DOHH2 (cell line): ENCODE data around the gene AASDHPPT.
A peak's percentile ranks its signal among the peaks of the same experiment; 100 is the strongest.

ENCODE experiments used
- H3F3A ChIP-seq: fragments of 200-600 bp; sonication (generic), shearing (Covaris generic); 2 replicates; pipeline ENCODE4 v1.6.0; 2016; ENCODE audit warnings: antibody characterized with exemption, mild to moderate bottlenecking; ENCODE audit not compliant: control insufficient read depth, insufficient read depth
- H3K27ac ChIP-seq: fragments of 200-600 bp; sonication (generic); 2 replicates; pipeline ENCODE4 v1.5.1; 2014; ENCODE audit warnings: low read depth, mild to moderate bottlenecking, low read length, moderate library complexity
- H3K27me3 ChIP-seq: fragments of 200-600 bp; sonication (generic); 2 replicates; pipeline ENCODE4 v1.6.1; 2014; ENCODE audit warnings: mild to moderate bottlenecking, low read length, mixed read lengths; ENCODE audit not compliant: control insufficient read depth
- H3K36me3 ChIP-seq: fragments of 200-600 bp; sonication (generic); 2 replicates; pipeline ENCODE4 v1.6.1; 2014; ENCODE audit warnings: mild to moderate bottlenecking, low read length, moderate library complexity, mixed read lengths; ENCODE audit not compliant: control insufficient read depth
- H3K4me1 ChIP-seq: fragments of 200-600 bp; sonication (generic); 2 replicates; pipeline ENCODE4 v1.6.1; 2014; ENCODE audit warnings: mild to moderate bottlenecking, low read length, mixed read lengths; ENCODE audit not compliant: control insufficient read depth
- H3K4me2 ChIP-seq: fragments of 200-600 bp; sonication (generic); 2 replicates; pipeline ENCODE4 v1.6.0; 2014; ENCODE audit warnings: mild to moderate bottlenecking, low read length, moderate library complexity
- H3K4me3 ChIP-seq: fragments of 200-600 bp; sonication (generic); 2 replicates; pipeline ENCODE4 v1.5.1; 2014; ENCODE audit warnings: mild to moderate bottlenecking, low read length, mixed read lengths
- H3K79me2 ChIP-seq: fragments of 200-600 bp; sonication (generic); 2 replicates; pipeline ENCODE4 v1.6.1; 2014; ENCODE audit warnings: mild to moderate bottlenecking, low read length, mixed read lengths; ENCODE audit not compliant: control insufficient read depth
- H3K9me2 ChIP-seq: fragments of 200-600 bp; sonication (generic); replicated peaks from 2 replicates; pipeline ENCODE4 v1.6.1; 2014; ENCODE audit warnings: mild to moderate bottlenecking, low read length, mixed read lengths; ENCODE audit not compliant: control insufficient read depth
- H3K9me3 ChIP-seq: fragments of 200-600 bp; sonication (generic); 2 replicates; pipeline ENCODE4 v1.6.1; 2014; ENCODE audit warnings: antibody characterized with exemption, low read length, mixed read lengths; ENCODE audit not compliant: control insufficient read depth, insufficient read depth
- H4K20me1 ChIP-seq: fragments of 200-600 bp; sonication (generic); 2 replicates; pipeline ENCODE4 v1.6.0; 2014; ENCODE audit warnings: low read depth, mild to moderate bottlenecking, antibody characterized with exemption, low read length, moderate library complexity; ENCODE audit not compliant: control insufficient read depth, insufficient read depth
- EZH2phosphoT487 ChIP-seq: fragments of 200-600 bp; sonication (generic); IDR thresholded peaks from 2 replicates; pipeline ENCODE4 v1.6.1; 2017; ENCODE audit warnings: borderline replicate concordance, mild to moderate bottlenecking, antibody characterized with exemption, low read length, moderate library complexity, mixed read lengths
- TF ChIP-seq, protein P1 (sequence below): fragments of 200-600 bp; sonication (generic); IDR thresholded peaks from one replicate; pipeline ENCODE4 v1.5.1; 2014; ENCODE audit warnings: antibody characterized with exemption, mild to moderate bottlenecking, low read depth, low read length; ENCODE audit not compliant: poor library complexity, severe bottlenecking

The AASDHPPT gene

DNA sequence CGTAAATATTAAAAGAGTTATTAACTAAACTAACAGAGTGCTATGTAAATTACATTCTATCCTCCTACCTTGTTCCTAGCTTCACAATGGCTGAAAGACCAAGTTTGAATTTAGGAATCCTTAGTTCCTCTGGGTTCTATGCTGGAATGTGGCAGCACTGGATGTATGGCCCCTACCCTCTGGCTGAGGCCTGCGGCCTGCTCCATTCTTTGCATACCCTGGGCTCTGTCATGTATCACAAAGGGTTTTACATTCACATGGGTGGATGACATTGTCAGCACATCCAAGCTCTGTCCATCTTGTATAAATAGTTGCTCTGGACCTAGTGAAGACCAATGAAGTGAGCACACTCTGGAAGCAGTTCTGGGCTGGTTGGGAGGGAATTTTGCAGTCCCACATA lies 54.5 kb downstream of the AASDHPPT start:
- Histone ChIP-seq H3K4me3 (no peak overlapping the region), H3K4me2 (no peak overlapping the region), H4K20me1 (no peaks in the 10 kb centered on the region), H3K4me1 (no peaks in the 10 kb centered on the region), H3K36me3 (no peaks in the 10 kb centered on the region), H3K9me2 (no peaks in the 10 kb centered on the region), H3K27ac (no peak overlapping the region), H3F3A (no peaks in the 10 kb centered on the region), H3K9me3 (no peaks in the 10 kb centered on the region), H3K79me2 (no peaks in the 10 kb centered on the region), H3K27me3 (peaks cover 10% of the 10 kb centered on the region; the same call in 1 of the 2 replicates)
- TF ChIP-seq, protein P1, sequence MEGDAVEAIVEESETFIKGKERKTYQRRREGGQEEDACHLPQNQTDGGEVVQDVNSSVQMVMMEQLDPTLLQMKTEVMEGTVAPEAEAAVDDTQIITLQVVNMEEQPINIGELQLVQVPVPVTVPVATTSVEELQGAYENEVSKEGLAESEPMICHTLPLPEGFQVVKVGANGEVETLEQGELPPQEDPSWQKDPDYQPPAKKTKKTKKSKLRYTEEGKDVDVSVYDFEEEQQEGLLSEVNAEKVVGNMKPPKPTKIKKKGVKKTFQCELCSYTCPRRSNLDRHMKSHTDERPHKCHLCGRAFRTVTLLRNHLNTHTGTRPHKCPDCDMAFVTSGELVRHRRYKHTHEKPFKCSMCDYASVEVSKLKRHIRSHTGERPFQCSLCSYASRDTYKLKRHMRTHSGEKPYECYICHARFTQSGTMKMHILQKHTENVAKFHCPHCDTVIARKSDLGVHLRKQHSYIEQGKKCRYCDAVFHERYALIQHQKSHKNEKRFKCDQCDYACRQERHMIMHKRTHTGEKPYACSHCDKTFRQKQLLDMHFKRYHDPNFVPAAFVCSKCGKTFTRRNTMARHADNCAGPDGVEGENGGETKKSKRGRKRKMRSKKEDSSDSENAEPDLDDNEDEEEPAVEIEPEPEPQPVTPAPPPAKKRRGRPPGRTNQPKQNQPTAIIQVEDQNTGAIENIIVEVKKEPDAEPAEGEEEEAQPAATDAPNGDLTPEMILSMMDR: no peak
- no peak for TF ChIP-seq EZH2phosphoT487

DNA sequence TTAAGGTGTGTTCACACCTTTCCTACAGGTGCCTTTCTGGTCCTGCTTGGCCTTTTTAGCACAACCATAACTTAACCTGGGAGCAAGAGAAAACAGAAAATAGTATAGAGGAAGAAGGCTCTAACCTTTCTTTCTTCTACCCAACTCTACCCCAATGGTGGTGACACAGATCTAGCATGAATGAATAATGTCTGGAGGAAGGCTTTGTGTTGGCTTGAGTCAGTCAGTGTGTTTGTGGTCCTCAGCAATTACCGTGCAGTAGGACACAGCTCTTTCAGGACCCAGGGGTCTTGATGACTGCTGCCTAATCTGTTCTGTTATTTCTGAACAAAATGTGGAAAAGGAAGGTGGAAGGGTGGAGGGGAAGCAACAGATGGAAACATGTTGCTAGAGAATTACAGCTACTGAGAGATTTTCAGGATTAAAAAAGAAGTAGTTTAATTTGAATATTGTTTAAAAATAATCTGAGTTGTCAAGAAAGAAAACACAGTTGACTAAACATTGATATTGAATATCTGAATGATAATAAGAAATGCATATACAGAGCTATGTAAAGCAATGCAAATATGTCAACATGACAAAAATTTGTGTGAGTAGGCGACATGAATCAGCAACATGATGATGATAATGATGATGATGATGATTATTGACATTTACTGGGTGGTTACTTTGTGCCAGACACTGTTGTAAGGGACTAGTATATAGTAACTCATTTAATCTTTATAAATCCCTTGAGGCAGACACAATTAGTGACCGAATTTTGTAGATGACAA lies 55.3 kb downstream of the AASDHPPT start:
- Histone ChIP-seq H3K9me3 (no peaks in the 10 kb centered on the region), H3F3A (no peaks in the 10 kb centered on the region), H3K36me3 (no peaks in the 10 kb centered on the region), H3K4me2 (no peak overlapping the region), H3K79me2 (no peaks in the 10 kb centered on the region), H4K20me1 (no peaks in the 10 kb centered on the region), H3K27ac (no peak overlapping the region), H3K4me3 (no peak overlapping the region), H3K27me3 (peaks cover 10% of the 10 kb centered on the region; the same call in 1 of the 2 replicates), H3K4me1 (no peaks in the 10 kb centered on the region), H3K9me2 (no peaks in the 10 kb centered on the region)
- TF ChIP-seq, protein P1: no peak
- no peak for TF ChIP-seq EZH2phosphoT487

DNA sequence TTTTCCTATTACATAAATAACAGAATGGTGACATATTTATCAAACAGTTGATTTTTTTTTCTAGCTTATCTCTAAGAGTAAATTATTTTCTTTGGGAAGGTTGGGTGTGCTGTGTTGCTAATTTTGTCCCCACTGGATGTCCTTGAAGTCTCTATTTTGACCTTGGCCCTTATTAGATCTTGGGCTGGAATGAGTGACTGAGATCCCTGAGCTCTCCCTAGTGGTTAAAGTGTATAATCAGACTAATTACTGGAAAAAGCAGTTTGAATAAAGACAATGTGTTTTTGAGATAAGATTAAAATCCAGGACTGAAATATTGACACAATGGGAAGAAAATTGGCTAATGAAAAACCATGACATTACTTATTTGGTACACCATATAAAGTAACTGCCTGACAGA lies 56.1 kb downstream of the AASDHPPT start:
- no peaks in the 10 kb centered on the region for H3K36me3 ChIP-seq
- no peaks in the 10 kb centered on the region for H3K4me1 ChIP-seq
- no peak overlapping the region for H3K4me3 ChIP-seq
- H3K27me3 ChIP-seq: peaks cover 8% of the 10 kb centered on the region; the same call in 1 of the 2 replicates
- H3K9me3 ChIP-seq: no peaks in the 10 kb centered on the region
- no peaks in the 10 kb centered on the region for H3F3A ChIP-seq
- TF ChIP-seq, protein P1: peak; percentile 50
- TF ChIP-seq EZH2phosphoT487: no peak
- H4K20me1 ChIP-seq: no peaks in the 10 kb centered on the region
- H3K79me2 ChIP-seq: no peaks in the 10 kb centered on the region
- no peak overlapping the region for H3K4me2 ChIP-seq
- no peaks in the 10 kb centered on the region for H3K9me2 ChIP-seq
- H3K27ac ChIP-seq: no peak overlapping the region
